Activated CD4-positive, CD25-positive, alpha-beta regulatory T cell treated with anti-CD3 and anti-CD28 coated beads, Interleukin-2, amount 50 U/mL, for 24 hours (primary cell): ENCODE data around the gene ORM2.
"Not testable (repeated sequence)": the region's sequence is repeated elsewhere in the genome, so short reads cannot be mapped to it uniquely, and the experiment has no call there.

Experiments
- ATAC-seq, 2 donors: fragments of 150-1000 bp; cut with Tn5 transposase; one replicate each; pipeline ENCODE4 v1.10.0; 2021; ENCODE audit warnings: mild to moderate bottlenecking in 1 of 2, moderate library complexity in 1 of 2

The ORM2 gene

DNA sequence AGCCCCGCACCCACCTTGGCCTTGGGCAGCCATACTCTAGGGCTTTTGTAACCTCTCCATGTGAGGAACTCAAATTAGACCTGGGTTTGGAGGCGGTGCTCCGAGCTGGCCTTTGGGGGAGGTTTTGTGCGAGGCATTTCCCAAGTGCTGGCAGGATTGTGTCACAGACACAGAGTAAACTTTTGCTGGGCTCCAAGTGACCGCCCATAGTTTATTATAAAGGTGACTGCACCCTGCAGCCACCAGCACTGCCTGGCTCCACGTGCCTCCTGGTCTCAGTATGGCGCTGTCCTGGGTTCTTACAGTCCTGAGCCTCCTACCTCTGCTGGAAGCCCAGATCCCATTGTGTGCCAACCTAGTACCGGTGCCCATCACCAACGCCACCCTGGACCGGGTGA is at the start of gene ORM2:
TSS of gene ORM2 (plus strand) at position 245 of the 398 bp plus-strand sequence. CDS start at position 281, 36 bp downstream.
- ATAC-seq = not testable (repeated sequence)

DNA sequence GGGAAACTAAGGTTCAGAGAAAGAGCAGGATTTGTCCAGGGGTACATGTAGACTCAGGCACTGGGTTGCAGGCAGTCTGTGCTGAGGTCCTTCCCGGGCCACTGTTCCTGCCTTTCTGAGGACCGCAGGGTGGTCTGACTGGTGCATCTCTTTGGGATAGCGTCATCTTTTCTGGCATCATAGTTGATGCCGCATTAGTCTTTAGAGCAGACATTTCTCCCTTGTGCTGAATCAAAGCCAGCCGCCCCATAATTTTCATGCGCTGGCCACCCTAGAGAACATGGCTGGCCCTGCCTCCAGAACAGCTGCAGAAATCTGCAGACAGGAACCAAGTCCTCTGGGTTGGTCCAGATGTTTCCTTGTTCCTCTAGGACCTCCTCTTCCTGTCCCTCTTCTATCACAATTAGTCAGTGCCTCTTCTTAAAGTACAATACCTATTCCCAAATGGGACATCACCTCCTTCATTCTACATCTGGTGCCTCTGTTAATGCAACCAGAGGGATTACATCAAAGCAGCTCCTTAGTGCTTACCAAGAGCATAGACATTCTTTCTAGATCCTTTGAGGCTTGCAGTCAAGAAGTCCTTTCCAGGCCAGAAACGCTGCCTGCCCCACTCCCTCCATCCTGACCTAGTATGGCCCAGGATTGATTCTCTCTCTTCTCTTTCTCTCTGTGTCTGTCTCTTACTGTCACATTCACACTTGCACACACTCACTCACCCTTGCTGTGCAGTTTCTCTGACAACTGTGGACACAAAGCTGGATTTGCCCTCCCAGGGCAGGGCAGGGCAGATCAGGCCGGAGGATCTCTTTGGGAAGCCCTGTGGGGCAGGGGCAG is 48.8 kb upstream of the ORM2 start:
- no peak for ATAC-seq

DNA sequence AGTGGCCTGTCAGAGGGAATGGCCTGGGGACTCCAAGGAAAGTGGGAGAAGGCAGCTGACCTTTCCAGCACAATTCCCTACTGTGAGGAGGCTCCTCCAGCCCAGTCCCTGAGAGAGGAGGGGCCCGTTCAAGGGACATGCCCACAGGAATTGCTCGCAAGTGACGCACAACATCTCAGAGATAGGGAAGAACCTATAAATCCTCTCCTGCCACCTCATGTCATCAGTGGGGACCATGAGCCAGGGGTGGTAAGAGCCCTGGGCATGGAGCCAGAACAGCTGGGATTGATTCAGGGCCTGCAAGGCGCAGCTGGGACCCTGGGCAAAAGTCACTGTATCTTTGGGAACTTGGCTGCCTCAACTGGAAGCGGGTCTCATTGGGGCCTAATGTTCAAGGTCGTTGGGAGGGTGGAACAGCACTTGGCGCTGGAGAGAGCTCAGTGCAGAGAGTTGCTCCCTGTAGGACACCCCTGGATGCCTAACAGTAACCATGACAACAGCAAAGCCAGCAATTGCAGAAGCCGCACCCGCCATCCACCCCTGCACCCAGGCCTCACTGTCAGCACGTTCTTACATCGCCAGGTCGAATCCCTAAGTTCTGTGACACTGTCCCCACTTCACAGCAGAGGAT is 48.1 kb upstream of the ORM2 start:
- ATAC-seq = no peak

DNA sequence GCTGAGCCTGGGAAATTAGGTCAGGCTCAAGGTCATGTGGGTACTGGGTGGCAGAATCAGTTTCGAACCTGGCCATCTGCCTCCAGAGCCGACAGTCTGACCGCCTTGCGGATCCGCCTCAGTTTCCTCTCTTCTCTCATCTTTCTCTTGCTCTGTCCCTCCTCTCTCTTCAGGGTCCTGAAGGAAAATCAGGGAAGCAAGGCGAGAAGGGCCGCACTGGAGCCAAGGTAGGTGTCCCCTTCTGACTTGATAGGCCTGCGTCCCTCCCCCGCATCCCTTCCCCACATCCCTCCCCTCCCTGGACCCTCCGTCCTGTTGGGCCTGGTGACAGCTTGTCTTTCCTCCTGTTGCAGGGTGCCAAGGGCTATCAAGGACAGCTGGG is 47.6 kb upstream of the ORM2 start:
- no peak for ATAC-seq

DNA sequence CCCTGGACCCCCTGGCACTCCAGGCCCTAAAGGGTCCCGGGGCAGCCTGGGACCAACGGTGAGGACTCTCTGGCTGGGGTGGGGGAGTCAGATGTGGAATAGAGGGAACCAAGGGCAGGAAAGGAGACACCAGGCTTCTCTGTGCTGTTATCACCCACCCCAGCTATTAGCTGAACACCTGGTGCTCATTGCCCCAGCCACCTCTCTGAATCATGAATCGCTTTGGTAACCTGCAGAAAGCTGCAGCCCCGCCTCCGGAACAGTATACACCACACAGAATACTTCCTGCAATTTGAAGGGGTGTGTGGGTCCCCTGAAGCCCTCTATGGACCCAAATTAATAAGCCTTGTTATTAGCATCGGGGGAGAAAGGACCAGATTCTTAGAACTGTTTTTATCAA is 47.2 kb upstream of the ORM2 start:
- no peak for ATAC-seq

DNA sequence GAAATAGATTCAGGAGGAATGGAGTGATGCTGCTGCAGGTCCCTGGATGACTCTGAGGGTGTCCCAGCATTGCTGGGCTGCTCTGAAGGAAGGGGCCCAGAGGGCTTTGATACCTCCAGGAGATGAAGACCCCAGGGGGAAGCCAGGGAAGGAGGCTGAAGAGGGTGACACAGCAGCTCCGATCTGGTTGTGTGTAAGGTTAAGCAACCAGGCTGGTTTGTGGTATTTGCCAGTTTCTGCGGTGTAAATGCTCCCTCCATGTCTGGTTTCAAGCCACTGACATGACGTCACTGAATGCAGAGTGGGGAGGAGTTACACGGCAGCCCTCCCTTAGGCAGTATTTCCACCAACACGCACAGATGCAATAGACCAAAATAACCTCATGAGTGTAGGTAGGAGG is 46.7 kb upstream of the ORM2 start:
- ATAC-seq = peak in 1 of 2 donors; percentile 48

DNA sequence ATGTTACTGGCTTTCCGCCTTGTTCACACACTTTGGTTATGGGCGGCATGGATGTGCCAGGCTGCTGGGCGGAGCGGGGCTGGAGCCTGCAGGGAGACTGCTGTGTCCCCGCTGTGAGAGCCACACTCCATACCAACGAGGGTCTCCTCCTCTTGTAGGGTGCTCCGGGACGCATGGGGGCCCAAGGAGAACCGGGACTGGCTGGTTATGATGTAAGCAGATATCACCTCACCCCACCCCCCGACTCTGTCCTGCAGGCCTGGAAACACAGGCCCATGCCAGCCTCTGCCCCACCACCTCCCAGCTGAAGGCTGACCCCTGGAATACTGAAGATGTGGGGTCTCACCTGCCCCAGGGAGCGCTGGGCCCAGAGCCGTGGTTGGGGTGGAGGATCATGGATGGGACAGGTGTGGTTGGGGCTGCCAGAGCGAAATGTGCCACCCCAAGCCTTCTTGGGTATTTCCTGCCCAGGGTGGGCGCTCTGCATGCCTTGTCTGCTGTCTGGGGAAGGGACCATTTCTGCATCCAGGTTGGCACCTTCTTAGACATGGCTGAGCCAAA is 46.0 kb upstream of the ORM2 start:
- no peak for ATAC-seq

DNA sequence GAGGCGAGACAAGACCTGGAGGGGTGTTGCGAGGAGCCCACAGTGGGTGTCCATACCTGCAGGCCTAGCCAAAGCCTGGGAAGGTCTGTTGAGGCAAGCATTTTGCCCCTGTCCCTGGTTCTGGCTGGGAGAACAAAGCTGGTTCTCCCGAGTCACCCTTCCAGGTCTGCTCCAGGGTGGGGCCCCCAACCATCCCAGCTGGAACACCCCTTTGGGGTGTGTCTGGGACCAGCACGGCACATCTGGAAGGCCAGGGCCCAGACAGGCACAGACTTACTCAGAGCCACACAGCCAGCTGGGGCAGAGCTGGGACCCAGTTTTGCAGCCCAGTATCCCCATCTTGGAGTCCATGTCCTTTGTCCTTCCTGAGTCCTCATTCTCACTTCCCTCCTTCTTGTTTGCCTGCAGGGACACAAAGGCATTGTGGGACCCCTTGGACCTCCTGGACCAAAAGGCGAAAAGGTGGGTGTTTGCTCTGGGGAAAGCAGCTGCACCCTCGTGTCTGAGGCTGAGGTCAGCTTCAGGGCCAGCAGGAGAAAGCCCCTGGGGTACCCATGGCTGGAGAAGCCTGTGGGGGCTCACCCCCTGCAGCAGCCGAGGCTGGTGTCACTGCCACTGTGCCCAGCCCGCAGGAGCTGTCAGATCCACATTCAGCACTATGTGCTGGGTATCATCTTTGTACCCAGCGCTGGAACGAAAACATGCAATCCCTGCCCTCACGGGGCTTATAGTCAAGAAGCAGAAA is 45.2 kb upstream of the ORM2 start:
- ATAC-seq = no peak

DNA sequence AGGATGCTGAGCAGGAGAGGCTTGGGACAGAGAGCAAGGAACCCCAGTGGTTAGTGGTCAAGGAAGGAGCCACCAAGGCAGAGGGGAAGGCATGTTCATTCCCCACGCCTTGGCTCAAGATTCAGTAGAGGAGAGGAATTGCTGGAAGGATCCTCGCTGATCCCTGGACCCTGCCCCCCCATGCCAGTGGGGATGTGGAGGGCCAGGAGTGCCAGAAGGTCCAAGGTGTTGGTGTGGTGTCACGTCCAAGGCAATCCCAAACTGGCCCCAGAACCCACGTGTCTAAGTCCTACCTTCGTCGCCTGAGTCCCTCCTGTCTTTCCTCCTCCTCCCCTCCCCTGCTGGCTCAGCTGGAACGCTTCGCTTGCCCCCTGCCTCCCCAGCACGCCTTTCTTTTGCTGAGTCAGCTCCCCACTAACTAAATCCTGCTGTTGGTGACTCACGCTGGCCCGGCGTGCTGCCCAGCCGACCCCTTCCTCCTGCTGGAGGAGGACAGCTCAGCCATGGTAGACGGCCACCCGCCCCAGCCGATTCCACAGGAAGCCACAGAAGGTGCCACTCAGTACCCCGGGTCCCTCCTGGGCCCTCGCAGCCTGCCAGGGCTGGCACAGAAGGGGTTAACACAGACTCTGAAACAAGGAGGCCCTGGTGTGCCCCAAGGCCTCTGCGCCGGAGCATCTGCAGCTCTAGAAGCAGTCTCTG is 44.4 kb upstream of the ORM2 start:
- ATAC-seq = no peak

DNA sequence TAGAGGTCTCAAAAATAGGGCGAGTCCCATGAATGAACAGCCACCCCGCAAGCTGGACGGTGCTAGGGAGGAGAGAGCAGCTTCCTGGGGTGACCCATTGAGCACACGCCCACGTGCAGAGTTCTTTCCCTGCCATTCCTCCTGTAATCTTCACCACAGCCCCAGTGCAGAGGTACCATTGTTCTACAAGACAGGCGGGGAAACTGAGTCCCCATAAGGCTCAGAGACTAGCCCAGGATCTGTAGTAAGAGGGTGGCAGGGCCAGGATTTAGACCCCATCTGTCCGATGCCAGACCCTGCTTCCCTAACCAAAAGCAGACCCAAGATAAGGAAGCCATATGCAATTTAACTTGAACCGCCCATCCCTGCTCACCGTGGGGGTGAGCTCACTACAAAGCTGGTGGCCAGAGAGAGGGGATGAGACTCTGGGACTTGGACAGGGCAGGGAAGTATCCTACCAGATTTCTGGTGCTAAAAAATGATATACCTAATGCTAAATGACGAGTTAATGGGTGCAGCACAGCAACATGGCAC is 43.5 kb upstream of the ORM2 start:
- ATAC-seq = no peak

DNA sequence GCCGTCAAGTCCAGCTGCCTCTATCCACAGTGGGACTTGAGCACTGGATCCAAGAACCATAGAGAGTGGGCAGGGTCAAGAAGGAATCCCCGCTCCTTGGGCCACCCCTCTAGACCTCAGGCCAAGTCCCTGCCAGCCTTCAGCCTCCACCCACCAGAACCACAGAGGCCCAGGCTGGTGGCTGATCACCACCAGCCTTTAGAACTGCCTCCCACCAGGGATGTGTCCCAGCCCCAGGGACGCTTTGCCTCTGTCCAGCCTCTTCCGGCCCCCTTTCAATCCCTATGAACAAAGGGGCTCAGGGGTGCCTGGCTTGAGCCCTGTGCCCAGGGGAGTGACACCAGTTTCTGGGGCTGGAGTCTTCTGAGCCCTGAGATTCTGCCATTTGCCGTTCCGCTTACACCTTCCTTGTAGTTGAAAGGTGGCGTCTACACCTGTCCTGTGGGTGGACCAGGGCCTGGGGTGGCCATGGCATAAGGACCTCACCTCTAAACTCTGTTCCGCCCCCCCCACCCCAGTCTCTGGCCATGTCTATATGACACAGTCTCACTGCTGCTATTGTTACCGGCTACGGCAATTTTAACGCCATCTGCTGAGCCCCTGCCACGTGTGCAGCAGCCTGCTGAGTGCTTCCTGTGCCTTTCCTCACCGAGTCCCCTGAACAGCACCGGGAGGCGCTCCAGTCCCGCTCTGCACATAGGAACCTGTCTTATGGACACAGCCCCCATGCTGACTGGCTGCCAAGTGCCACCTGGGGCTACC is 42.5 kb upstream of the ORM2 start:
- no peak for ATAC-seq

DNA sequence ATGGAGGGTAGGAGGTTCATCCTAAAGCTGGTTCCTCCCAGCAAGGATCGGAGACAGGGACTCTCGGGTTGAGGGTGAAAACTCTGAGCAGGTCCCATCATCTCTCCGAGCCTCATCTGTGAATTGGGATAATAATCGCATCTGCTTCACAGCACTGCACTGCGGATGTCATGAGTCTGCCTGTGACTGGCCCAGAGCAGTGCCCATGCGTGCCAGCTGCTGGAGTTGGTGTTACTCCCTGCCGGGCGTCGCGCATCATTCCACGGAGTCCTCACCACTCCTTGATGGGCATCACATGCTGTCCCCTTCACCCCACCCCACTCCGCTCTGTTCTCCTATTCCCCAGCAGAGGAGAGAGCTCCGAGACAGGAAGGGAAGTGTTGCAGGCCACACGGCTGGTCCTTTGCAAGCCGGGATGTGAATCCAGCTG is 41.9 kb upstream of the ORM2 start:
- ATAC-seq = no peak

DNA sequence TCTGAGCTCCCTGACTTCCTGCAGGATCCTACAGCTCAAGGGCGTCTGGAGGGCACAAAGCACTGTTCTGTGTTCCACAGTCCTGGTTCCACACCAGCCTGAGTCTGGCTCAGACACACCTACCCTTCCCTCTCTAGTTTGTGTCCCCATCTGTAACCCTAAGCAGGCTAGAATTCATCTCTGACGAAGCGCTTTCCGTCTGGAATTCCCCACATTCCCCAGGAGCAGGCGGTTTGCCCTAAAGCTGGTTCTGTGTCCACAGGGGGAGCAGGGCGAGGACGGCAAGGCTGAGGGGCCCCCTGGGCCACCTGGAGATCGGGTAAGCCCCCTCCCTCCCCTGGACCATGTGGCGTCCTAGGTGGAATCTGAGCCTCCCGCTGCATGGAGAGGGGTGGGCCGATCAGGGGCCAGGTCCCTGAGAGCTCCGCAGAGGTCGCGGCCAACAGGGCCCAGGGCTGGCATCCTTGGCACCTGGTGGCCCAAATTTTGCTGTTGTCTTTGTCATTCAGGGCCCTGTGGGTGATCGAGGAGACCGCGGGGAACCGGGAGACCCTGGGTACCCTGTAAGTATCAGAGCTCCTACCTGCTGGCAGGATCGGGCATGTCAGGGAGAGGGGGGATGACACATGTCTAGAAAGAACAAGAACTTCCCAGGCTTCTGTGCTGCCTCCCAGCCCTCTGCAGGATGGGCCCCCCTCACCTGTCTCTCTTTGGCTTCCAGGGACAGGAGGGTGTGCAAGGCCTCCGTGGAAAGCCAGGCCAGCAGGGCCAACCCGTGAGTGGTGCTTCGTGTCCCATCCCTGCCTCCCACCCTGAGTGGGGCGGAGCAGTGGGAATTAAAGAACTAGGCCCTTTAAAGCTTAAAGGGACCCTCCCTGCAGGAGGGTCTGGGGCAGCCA is 41.2 kb upstream of the ORM2 start:
- ATAC-seq = no peak

DNA sequence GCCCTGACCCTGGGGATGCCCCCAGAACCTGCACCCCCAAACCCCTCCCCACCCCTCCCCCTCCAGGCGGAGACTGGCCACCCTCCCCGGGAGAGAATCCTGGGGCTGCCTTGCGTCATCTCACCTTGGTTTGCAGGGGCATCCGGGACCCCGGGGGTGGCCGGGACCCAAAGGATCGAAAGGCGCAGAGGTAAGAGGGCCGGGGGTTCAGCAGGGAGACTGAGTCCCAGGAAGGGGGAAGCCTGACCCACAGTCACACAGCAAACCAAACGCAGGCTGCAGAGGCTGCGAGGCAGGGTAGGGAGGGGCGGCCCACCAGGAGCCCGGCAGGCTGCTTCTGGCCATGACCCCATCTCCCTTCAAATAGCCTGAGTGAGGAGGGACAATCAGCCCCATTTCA is 40.6 kb upstream of the ORM2 start:
- no peak for ATAC-seq

DNA sequence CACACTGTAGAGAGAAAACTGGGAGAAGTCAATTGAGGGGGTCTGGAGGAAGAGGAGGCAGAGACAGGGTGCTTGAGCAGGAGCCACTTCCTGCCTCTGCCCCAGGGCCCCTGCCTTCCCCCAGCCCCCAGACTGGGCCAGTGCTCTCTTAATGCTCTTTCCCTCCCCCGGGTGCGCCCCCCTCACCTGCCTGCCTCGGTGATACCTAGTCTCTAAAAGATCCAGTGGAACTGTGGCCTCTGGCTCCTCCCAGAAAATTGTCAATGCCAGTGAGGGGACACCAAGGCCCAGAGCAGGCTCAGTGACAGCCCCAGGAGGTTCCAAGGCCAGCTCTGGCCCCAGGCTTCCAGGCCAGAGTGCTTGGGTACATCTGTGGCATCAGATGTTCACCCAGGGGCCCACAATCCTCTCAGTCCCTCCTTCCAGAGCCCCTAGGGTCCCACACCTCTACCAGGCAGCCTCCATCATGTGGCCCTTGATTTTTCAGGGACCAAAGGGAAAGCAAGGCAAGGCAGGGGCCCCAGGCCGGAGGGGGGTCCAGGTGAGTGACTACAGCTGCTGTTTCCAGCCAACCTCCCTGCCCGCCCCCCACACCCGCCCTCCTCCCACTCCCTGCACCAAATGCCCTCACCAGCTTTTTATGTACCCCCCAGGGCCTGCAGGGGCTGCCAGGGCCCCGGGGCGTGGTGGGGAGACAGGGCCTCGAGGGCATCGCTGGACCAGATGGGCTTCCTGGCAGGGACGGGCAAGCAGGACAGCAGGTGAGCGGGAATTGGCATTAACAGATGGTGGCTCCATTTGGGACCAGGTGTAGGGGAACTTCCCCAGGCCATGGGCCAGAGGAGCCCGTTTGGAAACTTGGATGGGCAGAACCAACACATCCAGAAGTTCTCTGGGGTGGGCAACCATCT is 39.8 kb upstream of the ORM2 start:
- ATAC-seq = no peak

DNA sequence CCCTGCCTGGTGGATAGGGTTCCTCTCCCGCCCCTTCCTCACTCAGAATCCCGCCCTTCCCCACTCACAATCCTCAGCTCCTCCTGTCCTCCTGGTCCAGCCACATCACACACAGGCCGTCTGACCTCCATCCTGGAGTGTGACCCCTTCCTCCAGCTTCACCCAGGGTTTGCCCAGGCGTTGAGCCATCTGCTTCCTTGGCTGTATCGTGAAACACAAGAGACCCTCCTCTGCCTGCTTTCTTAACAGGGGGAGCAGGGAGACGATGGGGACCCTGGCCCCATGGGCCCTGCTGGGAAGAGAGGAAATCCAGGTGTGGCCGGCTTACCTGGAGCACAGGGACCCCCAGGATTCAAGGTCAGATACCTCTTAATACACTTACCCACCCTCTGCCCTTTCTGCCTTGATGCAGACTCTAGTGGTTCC is 39.1 kb upstream of the ORM2 start:
- ATAC-seq = no peak

DNA sequence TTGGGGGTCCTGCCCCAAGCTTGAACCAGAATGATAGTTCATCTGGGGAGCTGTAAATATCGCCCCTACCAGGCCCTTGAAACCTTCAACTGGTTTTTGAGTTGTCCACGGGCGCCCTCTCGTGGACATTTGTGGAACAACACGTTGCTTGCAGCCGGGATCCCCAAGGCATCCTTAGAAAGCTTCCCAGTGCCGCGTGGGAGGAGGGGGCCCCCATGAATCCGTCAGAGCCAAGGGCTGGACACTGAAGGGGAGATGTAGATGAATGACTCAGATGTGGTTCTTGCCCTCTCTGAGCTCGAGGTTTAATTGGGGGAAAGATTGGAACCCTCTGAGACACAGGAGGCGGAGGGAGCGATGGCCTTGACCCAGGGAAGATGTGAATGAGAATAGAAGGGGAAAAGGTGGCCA is 38.6 kb upstream of the ORM2 start:
- peak in 1 of 2 donors; percentile 38 for ATAC-seq

DNA sequence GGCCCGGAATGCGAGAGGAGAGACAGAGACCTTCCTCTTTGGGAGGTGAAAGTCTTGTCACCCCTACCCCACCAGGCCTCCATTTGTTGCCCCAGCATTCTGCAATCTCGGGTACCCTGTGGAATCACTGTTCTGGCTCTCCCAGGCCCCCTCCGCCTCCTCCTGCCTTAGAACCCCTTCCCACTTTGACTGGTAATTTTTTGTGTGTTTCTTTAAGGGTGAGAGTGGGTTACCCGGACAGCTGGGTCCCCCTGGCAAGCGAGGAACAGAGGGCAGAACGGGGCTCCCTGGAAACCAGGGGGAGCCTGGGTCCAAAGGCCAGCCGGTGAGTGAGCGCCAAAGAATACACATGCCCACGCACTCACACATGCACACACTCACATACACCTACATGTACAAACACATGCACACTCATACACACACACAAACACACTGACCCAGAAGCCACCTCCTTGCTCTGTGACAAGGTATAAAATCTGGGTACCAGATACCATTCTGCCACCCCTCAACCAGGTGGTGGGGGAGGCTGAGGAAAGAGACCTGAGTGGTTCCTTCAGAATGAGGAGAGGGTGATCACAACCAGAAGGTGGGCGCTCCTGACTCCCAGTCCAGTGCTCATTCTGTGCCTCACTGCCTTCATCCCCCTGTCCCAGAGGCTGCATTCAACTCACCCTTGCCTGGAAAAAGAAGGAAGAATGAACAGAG is 37.6 kb upstream of the ORM2 start:
- no peak for ATAC-seq

DNA sequence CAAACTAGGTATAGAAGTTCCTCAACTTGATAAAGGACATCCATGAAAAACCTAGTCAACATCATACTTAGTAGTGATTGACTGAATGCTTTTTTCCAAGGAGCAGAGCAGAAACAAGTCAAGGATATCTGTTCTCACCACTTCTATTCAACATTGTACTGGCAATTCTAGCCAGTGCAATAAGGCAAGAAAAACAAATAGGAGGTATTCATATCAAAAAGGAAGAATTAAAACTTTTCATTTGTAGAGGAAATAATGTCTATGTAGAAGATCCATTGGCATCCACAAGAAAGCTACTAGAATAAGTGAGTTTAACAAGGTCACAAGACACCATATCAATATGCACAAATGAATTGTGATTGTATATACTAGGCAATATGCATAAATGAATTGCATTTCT is 35.0 kb upstream of the ORM2 start:
- ATAC-seq = no peak
